GM23338 (cell line): ENCODE measurements around the gene TERT. TPM values are rescaled to one million over a fixed set of nuclear protein-coding genes. Genes with fewer than 3 reads are reported as not detected.

ENCODE experiments used
- ATAC-seq: fragments of 200-7000 bp; cut with Tn5 transposase; 3 replicates; pipeline ENCODE4 v1.9.1; 2020
- DNase-seq: peaks from one replicate; pipeline ENCODE4 v3.0.0-alpha.2; 2015; ENCODE audit warnings: low spot score
- H2AFZ ChIP-seq: fragments of 200-600 bp; sonication (generic); 2 replicates; pipeline ENCODE4 v1.8.0; 2016; ENCODE audit warnings: antibody characterized with exemption, mild to moderate bottlenecking, moderate library complexity
- H3F3A ChIP-seq: fragments of 200-600 bp; sonication (generic); replicated peaks from 2 replicates; pipeline ENCODE4 v1.8.0; 2017; ENCODE audit warnings: antibody characterized with exemption, mixed run types, low read depth
- H3K27ac ChIP-seq: fragments of 200-600 bp; sonication (generic); 2 replicates; pipeline ENCODE4 v1.6.1; 2016; ENCODE audit warnings: low read depth
- H3K27me3 ChIP-seq: fragments of 200-600 bp; sonication (generic); 2 replicates; pipeline ENCODE4 v1.8.0; 2016; ENCODE audit warnings: mild to moderate bottlenecking, mixed run types, moderate library complexity; ENCODE audit not compliant: insufficient read depth
- H3K36me3 ChIP-seq: fragments of 200-600 bp; sonication (generic); 2 replicates; pipeline ENCODE4 v1.8.0; 2016; ENCODE audit warnings: mild to moderate bottlenecking; ENCODE audit not compliant: insufficient read depth
- H3K4me1 ChIP-seq: fragments of 200-600 bp; sonication (generic); 2 replicates; pipeline ENCODE4 v1.8.0; 2016; ENCODE audit warnings: mild to moderate bottlenecking, moderate library complexity; ENCODE audit not compliant: insufficient read depth
- H3K4me2 ChIP-seq: fragments of 200-600 bp; sonication (generic); 2 replicates; pipeline ENCODE4 v1.7.1; 2017; ENCODE audit warnings: mixed run types
- H3K4me3 ChIP-seq: fragments of 200-600 bp; sonication (generic); 2 replicates; pipeline ENCODE4 v1.6.1; 2016; ENCODE audit warnings: mixed run types
- H3K79me2 ChIP-seq: fragments of 200-600 bp; sonication (generic); replicated peaks from 2 replicates; pipeline ENCODE4 v1.8.0; 2017; ENCODE audit warnings: mild to moderate bottlenecking; ENCODE audit not compliant: insufficient read depth
- H3K9me2 ChIP-seq: fragments of 200-600 bp; sonication (generic); 2 replicates; pipeline ENCODE4 v1.8.0; 2017; ENCODE audit not compliant: insufficient read depth
- H4K20me1 ChIP-seq: fragments of 200-600 bp; sonication (generic); replicated peaks from 2 replicates; pipeline ENCODE4 v1.8.0; 2017; ENCODE audit warnings: mild to moderate bottlenecking; ENCODE audit not compliant: insufficient read depth
- H3K27ac Mint-ChIP-seq: 2 replicates; pipeline ENCODE4 v1.8.0; 2020; ENCODE audit warnings: inconsistent platforms, mild to moderate bottlenecking, moderate library complexity, mixed read lengths
- H3K27me3 Mint-ChIP-seq: 3 replicates; pipeline ENCODE4 v1.8.0; 2022; ENCODE audit warnings: low read depth, mild to moderate bottlenecking, moderate library complexity, mixed read lengths, inconsistent platforms; ENCODE audit not compliant: insufficient read depth, poor library complexity
- H3K36me3 Mint-ChIP-seq: 3 replicates; pipeline ENCODE4 v1.8.0; 2021; ENCODE audit warnings: low read depth, mild to moderate bottlenecking, inconsistent platforms, moderate library complexity, mixed read lengths
- H3K4me1 Mint-ChIP-seq: 3 replicates; pipeline ENCODE4 v1.8.0; 2020; ENCODE audit warnings: mild to moderate bottlenecking, inconsistent platforms, mixed read lengths
- H3K4me3 Mint-ChIP-seq: 3 replicates; pipeline ENCODE4 v1.8.0; 2021; ENCODE audit warnings: moderate library complexity, mild to moderate bottlenecking, inconsistent platforms, mixed read lengths
- H3K9me3 Mint-ChIP-seq: 3 replicates; pipeline ENCODE4 v1.8.0; 2020; ENCODE audit warnings: moderate library complexity, mild to moderate bottlenecking, inconsistent platforms, mixed read lengths
- CREB1 ChIP-seq: fragments of 250-450 bp; sonication (Bioruptor Pico); IDR thresholded peaks from 2 replicates; pipeline ENCODE4 v1.5.0; 2020; ENCODE audit warnings: low read depth, mild to moderate bottlenecking, moderate library complexity
- EZH2phosphoT487 ChIP-seq: fragments of 200-600 bp; sonication (generic); IDR thresholded peaks from one replicate; pipeline ENCODE4 v1.8.1; 2018; ENCODE audit warnings: antibody characterized with exemption; ENCODE audit not compliant: unreplicated experiment
- JUNB ChIP-seq: IDR thresholded peaks from one replicate; pipeline ENCODE4 v1.6.1; 2016; ENCODE audit warnings: antibody characterized with exemption; ENCODE audit not compliant: unreplicated experiment
- NANOG ChIP-seq: IDR thresholded peaks from 2 replicates; pipeline ENCODE4 v1.6.1; 2016; ENCODE audit warnings: antibody characterized with exemption, borderline replicate concordance
- POLR2AphosphoS5 ChIP-seq: IDR thresholded peaks from 2 replicates; pipeline ENCODE4 v1.6.1; 2016; ENCODE audit warnings: antibody characterized with exemption, low read depth
- STAT1 ChIP-seq: IDR thresholded peaks from one replicate; pipeline ENCODE4 v1.6.1; 2016; ENCODE audit warnings: antibody characterized with exemption; ENCODE audit not compliant: unreplicated experiment
- ZNF114 ChIP-seq: fragments of 250-450 bp; sonication (Bioruptor Pico); IDR thresholded peaks from 2 replicates; pipeline ENCODE4 v1.5.0; 2020; ENCODE audit warnings: mild to moderate bottlenecking, moderate library complexity
- ZNF331 ChIP-seq: fragments of 250-450 bp; sonication (Bioruptor Pico); IDR thresholded peaks from 2 replicates; pipeline ENCODE4 v1.5.0; 2020; ENCODE audit warnings: low read depth, mild to moderate bottlenecking, moderate library complexity
- polyA plus RNA-seq: library from polyadenylated mRNA; unstranded; fragments of >200 nt; fragmentation: Nextera tagmentation; extraction: Ambion mirVana; gene quantifications from 2 replicates; pipeline ENCODE4 v1.2.1, GENCODE V29; 2016
- total RNA-seq: library from RNA; depleted of rRNA; stranded (reverse); fragments of >200 nt; shearing (Covaris generic); gene quantifications from 2 replicates; pipeline ENCODE4 v1.2.3, GENCODE V29; 2014
- TF ChIP-seq, protein P1 (sequence below): IDR thresholded peaks from 2 replicates; pipeline ENCODE4 v1.6.1; 2016; ENCODE audit warnings: antibody characterized with exemption
- TF ChIP-seq, protein P2 (sequence below): fragments of 250-450 bp; sonication (Bioruptor Pico); IDR thresholded peaks from 2 replicates; pipeline ENCODE4 v1.5.0; 2020; ENCODE audit warnings: mild to moderate bottlenecking, moderate library complexity

Gene TERT
- total and polyA plus RNA-seq, 2 experiments from 2014 or later = 9.8 to 46.4 TPM

DNA sequence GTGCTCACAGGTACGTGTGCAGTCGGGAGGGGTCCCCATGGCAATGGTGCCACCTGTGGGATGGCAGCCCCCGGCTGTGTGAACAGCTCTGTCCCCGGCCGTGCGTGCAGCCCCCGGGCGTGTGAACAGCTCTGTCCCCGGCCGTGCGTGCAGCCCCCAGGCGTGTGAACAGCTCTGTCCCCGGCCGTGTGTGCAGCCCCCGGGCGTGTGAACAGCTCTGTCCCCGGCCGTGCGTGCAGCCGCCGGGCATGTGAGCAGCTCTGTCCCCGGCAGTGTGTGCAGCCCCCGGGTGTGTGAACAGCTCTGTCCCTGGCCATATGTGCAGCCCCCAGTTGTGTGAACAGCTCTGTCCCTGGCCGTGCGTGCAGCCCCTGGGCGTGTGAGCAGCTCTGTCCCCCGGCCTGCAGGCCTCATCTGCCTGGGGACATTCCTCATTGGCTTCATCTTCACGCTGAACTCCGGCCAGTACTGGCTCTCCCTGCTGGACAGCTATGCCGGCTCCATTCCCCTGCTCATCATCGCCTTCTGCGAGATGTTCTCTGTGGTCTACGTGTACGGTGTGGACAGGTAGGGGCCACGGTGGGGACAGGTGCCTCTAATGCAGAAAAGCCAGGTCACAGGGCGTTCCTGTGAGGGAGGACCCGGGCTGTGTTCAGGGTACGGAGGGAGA lies 75.6 kb downstream of the TERT start:
- H2AFZ ChIP-seq = no peak overlapping the region
- no peaks in the 10 kb centered on the region for H4K20me1 ChIP-seq
- peaks cover 3% of the 10 kb centered on the region for H3K27me3 Mint-ChIP-seq
- H3K36me3 ChIP-seq = no peaks in the 10 kb centered on the region
- H3K9me2 ChIP-seq = peaks cover 4% of the 10 kb centered on the region; the same call in 1 of the 2 replicates
- H3K27ac Mint-ChIP-seq = no peak overlapping the region
- H3K4me3 ChIP-seq = no peak overlapping the region
- DNase-seq = no peak
- TF ChIP-seq ZNF114 (CRISPR knock-in tag) = no peak
- no peak for TF ChIP-seq POLR2AphosphoS5
- no peak for TF ChIP-seq EZH2phosphoT487
- TF ChIP-seq JUNB = no peak
- no peak for TF ChIP-seq CREB1 (CRISPR knock-in tag)
- TF ChIP-seq, protein P1, sequence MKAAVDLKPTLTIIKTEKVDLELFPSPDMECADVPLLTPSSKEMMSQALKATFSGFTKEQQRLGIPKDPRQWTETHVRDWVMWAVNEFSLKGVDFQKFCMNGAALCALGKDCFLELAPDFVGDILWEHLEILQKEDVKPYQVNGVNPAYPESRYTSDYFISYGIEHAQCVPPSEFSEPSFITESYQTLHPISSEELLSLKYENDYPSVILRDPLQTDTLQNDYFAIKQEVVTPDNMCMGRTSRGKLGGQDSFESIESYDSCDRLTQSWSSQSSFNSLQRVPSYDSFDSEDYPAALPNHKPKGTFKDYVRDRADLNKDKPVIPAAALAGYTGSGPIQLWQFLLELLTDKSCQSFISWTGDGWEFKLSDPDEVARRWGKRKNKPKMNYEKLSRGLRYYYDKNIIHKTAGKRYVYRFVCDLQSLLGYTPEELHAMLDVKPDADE = no peak
- H3K4me2 ChIP-seq = no peak overlapping the region
- peaks cover 3% of the 10 kb centered on the region; the same call in 2 of the 3 replicates for H3K9me3 Mint-ChIP-seq
- no peaks in the 10 kb centered on the region for H3K36me3 Mint-ChIP-seq
- peaks cover 10% of the 10 kb centered on the region for H3F3A ChIP-seq
- H3K79me2 ChIP-seq = no peaks in the 10 kb centered on the region
- no peak overlapping the region for H3K4me3 Mint-ChIP-seq
- ATAC-seq = no peak
- no peaks in the 10 kb centered on the region; the same call in 2 of the 3 replicates for H3K4me1 Mint-ChIP-seq
- H3K27ac ChIP-seq = no peak overlapping the region
- H3K4me1 ChIP-seq = no peaks in the 10 kb centered on the region
- H3K27me3 ChIP-seq = no peaks in the 10 kb centered on the region

DNA sequence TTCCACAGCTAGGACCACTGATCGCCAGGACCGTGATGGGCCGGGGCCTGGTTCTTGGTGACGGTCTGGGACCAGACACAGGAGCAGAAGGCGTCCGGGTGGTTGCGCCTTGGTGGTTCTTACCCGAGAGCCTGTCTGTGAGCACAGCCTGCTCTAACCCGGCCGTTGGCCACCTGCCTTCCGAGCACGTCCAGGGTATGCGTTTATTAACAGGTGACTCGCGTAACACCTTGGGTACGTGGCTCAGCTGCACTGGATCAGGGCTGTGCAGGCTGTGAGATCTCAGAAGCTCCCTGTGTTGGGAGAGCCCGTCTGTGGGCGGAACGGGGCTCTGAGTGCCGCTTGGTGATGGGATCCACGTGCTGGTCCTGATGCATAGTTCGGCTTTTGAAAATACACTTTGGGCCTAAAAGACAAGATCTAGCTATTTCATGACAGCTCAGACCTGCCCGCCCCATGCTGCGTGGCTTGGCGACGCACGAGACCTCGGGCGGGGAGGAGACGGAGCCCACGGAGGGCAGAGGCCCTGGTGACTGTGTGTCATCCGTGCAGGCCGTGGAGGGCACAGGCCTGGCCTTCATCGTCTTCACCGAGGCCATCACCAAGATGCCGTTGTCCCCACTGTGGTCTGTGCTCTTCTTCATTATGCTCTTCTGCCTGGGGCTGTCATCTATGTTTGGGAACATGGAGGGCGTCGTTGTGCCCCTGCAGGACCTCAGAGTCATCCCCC lies 76.4 kb downstream of the TERT start:
- Mint-ChIP-seq H3K9me3 (peaks cover 3% of the 10 kb centered on the region; the same call in 2 of the 3 replicates), H3K36me3 (no peaks in the 10 kb centered on the region), H3K27me3 (peaks cover 3% of the 10 kb centered on the region), H3K4me3 (no peak overlapping the region), H3K27ac (no peak overlapping the region), H3K4me1 (no peaks in the 10 kb centered on the region; the same call in 2 of the 3 replicates)
- Histone ChIP-seq H3K4me1 (no peaks in the 10 kb centered on the region), H4K20me1 (no peaks in the 10 kb centered on the region), H3F3A (peaks cover 10% of the 10 kb centered on the region), H3K36me3 (no peaks in the 10 kb centered on the region), H3K79me2 (no peaks in the 10 kb centered on the region), H3K4me3 (no peak overlapping the region), H3K9me2 (peaks cover 4% of the 10 kb centered on the region; the same call in 1 of the 2 replicates), H2AFZ (no peak overlapping the region), H3K27me3 (no peaks in the 10 kb centered on the region), H3K27ac (no peak overlapping the region), H3K4me2 (no peak overlapping the region)
- ATAC-seq (no peak), DNase-seq (no peak)
- TF ChIP-seq NANOG = no peak
- no peak for TF ChIP-seq POLR2AphosphoS5
- TF ChIP-seq STAT1 = no peak
- no peak for TF ChIP-seq JUNB
- no peak for TF ChIP-seq ZNF331 (CRISPR knock-in tag)
- no peak for TF ChIP-seq CREB1 (CRISPR knock-in tag)
- TF ChIP-seq ZNF114 (CRISPR knock-in tag) = no peak
- TF ChIP-seq, protein P1 = no peak
- TF ChIP-seq, protein P2, sequence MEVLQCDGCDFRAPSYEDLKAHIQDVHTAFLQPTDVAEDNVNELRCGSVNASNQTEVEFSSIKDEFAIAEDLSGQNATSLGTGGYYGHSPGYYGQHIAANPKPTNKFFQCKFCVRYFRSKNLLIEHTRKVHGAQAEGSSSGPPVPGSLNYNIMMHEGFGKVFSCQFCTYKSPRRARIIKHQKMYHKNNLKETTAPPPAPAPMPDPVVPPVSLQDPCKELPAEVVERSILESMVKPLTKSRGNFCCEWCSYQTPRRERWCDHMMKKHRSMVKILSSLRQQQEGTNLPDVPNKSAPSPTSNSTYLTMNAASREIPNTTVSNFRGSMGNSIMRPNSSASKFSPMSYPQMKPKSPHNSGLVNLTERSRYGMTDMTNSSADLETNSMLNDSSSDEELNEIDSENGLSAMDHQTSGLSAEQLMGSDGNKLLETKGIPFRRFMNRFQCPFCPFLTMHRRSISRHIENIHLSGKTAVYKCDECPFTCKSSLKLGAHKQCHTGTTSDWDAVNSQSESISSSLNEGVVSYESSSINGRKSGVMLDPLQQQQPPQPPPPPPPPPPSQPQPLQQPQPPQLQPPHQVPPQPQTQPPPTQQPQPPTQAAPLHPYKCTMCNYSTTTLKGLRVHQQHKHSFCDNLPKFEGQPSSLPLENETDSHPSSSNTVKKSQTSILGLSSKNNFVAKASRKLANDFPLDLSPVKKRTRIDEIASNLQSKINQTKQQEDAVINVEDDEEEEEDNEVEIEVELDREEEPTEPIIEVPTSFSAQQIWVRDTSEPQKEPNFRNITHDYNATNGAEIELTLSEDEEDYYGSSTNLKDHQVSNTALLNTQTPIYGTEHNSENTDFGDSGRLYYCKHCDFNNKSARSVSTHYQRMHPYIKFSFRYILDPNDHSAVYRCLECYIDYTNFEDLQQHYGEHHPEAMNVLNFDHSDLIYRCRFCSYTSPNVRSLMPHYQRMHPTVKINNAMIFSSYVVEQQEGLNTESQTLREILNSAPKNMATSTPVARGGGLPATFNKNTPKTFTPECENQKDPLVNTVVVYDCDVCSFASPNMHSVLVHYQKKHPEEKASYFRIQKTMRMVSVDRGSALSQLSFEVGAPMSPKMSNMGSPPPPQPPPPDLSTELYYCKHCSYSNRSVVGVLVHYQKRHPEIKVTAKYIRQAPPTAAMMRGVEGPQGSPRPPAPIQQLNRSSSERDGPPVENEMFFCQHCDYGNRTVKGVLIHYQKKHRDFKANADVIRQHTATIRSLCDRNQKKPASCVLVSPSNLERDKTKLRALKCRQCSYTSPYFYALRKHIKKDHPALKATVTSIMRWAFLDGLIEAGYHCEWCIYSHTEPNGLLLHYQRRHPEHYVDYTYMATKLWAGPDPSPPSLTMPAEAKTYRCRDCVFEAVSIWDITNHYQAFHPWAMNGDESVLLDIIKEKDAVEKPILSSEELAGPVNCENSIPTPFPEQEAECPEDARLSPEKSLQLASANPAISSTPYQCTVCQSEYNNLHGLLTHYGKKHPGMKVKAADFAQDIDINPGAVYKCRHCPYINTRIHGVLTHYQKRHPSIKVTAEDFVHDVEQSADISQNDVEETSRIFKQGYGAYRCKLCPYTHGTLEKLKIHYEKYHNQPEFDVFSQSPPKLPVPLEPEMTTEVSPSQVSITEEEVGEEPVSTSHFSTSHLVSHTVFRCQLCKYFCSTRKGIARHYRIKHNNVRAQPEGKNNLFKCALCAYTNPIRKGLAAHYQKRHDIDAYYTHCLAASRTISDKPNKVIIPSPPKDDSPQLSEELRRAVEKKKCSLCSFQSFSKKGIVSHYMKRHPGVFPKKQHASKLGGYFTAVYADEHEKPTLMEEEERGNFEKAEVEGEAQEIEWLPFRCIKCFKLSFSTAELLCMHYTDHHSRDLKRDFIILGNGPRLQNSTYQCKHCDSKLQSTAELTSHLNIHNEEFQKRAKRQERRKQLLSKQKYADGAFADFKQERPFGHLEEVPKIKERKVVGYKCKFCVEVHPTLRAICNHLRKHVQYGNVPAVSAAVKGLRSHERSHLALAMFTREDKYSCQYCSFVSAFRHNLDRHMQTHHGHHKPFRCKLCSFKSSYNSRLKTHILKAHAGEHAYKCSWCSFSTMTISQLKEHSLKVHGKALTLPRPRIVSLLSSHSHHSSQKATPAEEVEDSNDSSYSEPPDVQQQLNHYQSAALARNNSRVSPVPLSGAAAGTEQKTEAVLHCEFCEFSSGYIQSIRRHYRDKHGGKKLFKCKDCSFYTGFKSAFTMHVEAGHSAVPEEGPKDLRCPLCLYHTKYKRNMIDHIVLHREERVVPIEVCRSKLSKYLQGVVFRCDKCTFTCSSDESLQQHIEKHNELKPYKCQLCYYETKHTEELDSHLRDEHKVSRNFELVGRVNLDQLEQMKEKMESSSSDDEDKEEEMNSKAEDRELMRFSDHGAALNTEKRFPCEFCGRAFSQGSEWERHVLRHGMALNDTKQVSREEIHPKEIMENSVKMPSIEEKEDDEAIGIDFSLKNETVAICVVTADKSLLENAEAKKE (CRISPR knock-in tag) = no peak
